ENCODE measurements around the gene PANK1. TPM values are rescaled to one million over a fixed set of nuclear protein-coding genes. Genes with fewer than 3 reads are reported as not detected.

Gene PANK1
- total RNA-seq, 1 experiment from 2014 or later, result 8.6 TPM

GRCh38 chr10:89567576-89568245, 77.3 kb downstream of the PANK1 start:
- H3K9me3 Mint-ChIP-seq (ENCODE audit: low read depth, unreplicated experiment), result no peaks in the 10 kb centered on the region
- no peak for DNase-seq
- H3K27ac Mint-ChIP-seq (ENCODE audit: unreplicated experiment), result no peak overlapping the region
- CTCF ChIA-PET, result interaction anchor here (0.6 kb wide), 1 partner anchor 1280 kb away, joined by 5 read pairs; no protein-coding TSS in a partner anchor
- no peak overlapping the region for H3K4me3 Mint-ChIP-seq (ENCODE audit: low read depth, unreplicated experiment)
- no peaks in the 10 kb centered on the region for H3K36me3 Mint-ChIP-seq (ENCODE audit: insufficient read depth, unreplicated experiment)
- no peaks in the 10 kb centered on the region for H3K27me3 Mint-ChIP-seq (ENCODE audit: unreplicated experiment)
- intact Hi-C loops (cut with micrococcal nuclease; ENCODE audit: unreplicated experiment), result loop anchor here (5.0 kb wide), 1 partner anchor 135 kb away; the partner anchor contains the start of gene KIF20B
- TF ChIP-seq CTCF (IDR thresholded peaks at IDR 0.05; ENCODE audit: unreplicated experiment), result no peak
- no peaks in the 10 kb centered on the region for H3K4me1 Mint-ChIP-seq (ENCODE audit: low read depth, unreplicated experiment)
- BruUV-seq (replicated peaks), result no TSS peak

DNA sequence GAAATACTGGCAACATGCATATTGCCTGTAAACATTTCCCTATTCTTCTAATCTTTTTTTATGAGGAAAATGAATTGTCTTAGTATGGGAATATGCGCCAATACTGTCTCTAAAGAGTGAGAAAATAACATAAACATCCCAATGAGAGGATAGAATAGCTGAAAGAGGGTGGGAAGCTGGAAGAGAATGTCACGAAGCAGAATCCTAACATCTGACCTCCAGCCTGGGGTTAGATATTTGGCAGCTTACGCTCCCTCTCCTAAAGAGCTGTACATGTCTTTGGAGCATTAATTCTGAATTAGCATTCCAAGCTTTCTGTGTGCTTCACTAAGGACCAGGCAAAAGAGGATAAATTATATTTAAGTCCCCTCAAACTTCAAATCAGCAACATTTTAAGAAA, 78.0 kb downstream of the PANK1 start:
- no peak overlapping the region for H3K4me3 Mint-ChIP-seq (ENCODE audit: low read depth, unreplicated experiment)
- no peak for DNase-seq
- H3K27me3 Mint-ChIP-seq (ENCODE audit: unreplicated experiment), result no peaks in the 10 kb centered on the region
- H3K9me3 Mint-ChIP-seq (ENCODE audit: low read depth, unreplicated experiment), result no peaks in the 10 kb centered on the region
- intact Hi-C loops (cut with micrococcal nuclease; ENCODE audit: unreplicated experiment), result loop anchor here (5.0 kb wide), 1 partner anchor 135 kb away; the partner anchor contains the start of gene KIF20B
- CTCF ChIA-PET, result interaction anchor here (0.7 kb wide), 1 partner anchor 1045 kb away, joined by 3 read pairs; no protein-coding TSS in a partner anchor
- H3K4me1 Mint-ChIP-seq (ENCODE audit: low read depth, unreplicated experiment), result no peaks in the 10 kb centered on the region
- no peaks in the 10 kb centered on the region for H3K36me3 Mint-ChIP-seq (ENCODE audit: insufficient read depth, unreplicated experiment)
- no peak for TF ChIP-seq CTCF (IDR thresholded peaks at IDR 0.05; ENCODE audit: unreplicated experiment)
- no TSS peak for BruUV-seq (replicated peaks)
- no peak overlapping the region for H3K27ac Mint-ChIP-seq (ENCODE audit: unreplicated experiment)

GRCh38 chr10:89566095-89566950, 78.7 kb downstream of the PANK1 start:
- Mint-ChIP-seq H3K4me3 (ENCODE audit: low read depth, unreplicated experiment) (no peak overlapping the region), H3K36me3 (ENCODE audit: insufficient read depth, unreplicated experiment) (no peaks in the 10 kb centered on the region), H3K27ac (ENCODE audit: unreplicated experiment) (no peak overlapping the region), H3K9me3 (ENCODE audit: low read depth, unreplicated experiment) (no peaks in the 10 kb centered on the region), H3K4me1 (ENCODE audit: low read depth, unreplicated experiment) (no peaks in the 10 kb centered on the region), H3K27me3 (ENCODE audit: unreplicated experiment) (no peaks in the 10 kb centered on the region)
- BruUV-seq (replicated peaks), result no TSS peak
- intact Hi-C loops (cut with micrococcal nuclease; ENCODE audit: unreplicated experiment), result loop anchor here (5.0 kb wide), 1 partner anchor 136 kb away; the partner anchor contains the start of gene KIF20B
- DNase-seq, result no peak
- no peak for TF ChIP-seq CTCF (IDR thresholded peaks at IDR 0.05; ENCODE audit: unreplicated experiment)
- CTCF ChIA-PET, result interaction anchor here (0.7 kb wide), 1 partner anchor 1046 kb away, joined by 3 read pairs; no protein-coding TSS in a partner anchor

DNA sequence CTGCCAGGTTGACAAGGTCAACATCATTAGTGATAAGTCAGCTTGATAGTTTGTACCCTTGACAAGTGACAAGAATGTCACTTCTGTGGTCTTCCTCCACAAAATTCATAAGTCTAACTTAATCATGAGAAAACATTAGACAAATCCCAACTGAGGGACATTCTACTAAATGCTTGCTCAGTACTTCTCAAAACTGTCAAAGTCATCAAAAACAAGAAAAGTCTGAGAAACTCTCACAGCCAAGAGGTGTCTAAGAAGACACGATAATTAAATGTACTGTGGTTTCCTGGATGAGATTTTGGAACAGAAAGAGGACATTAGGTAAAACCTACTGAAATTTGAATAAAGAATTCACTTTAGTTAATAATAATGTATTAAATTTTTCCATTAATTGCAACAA, 79.9 kb downstream of the PANK1 start:
- TF ChIP-seq CTCF (IDR thresholded peaks at IDR 0.05; ENCODE audit: unreplicated experiment), result no peak
- H3K4me1 Mint-ChIP-seq (ENCODE audit: low read depth, unreplicated experiment), result no peaks in the 10 kb centered on the region
- H3K27me3 Mint-ChIP-seq (ENCODE audit: unreplicated experiment), result no peaks in the 10 kb centered on the region
- H3K4me3 Mint-ChIP-seq (ENCODE audit: low read depth, unreplicated experiment), result no peak overlapping the region
- H3K36me3 Mint-ChIP-seq (ENCODE audit: insufficient read depth, unreplicated experiment), result no peaks in the 10 kb centered on the region
- intact Hi-C loops (cut with micrococcal nuclease; ENCODE audit: unreplicated experiment), result loop anchor here (5.0 kb wide), 1 partner anchor 137 kb away; the partner anchor contains the start of gene KIF20B
- H3K27ac Mint-ChIP-seq (ENCODE audit: unreplicated experiment), result no peak overlapping the region
- no peaks in the 10 kb centered on the region for H3K9me3 Mint-ChIP-seq (ENCODE audit: low read depth, unreplicated experiment)
- no TSS peak for BruUV-seq (replicated peaks)
- no peak for DNase-seq
- CTCF ChIA-PET, result no interaction called here

All from Calu3 (cell line).